Putamen (tissue), 1 donor: ENCODE results near the gene FN1.

ENCODE experiments used
- DNase-seq: peaks from one replicate; pipeline ENCODE4 v3.0.0-alpha.2; 2016; ENCODE audit warnings: low spot score

The FN1 gene

DNA sequence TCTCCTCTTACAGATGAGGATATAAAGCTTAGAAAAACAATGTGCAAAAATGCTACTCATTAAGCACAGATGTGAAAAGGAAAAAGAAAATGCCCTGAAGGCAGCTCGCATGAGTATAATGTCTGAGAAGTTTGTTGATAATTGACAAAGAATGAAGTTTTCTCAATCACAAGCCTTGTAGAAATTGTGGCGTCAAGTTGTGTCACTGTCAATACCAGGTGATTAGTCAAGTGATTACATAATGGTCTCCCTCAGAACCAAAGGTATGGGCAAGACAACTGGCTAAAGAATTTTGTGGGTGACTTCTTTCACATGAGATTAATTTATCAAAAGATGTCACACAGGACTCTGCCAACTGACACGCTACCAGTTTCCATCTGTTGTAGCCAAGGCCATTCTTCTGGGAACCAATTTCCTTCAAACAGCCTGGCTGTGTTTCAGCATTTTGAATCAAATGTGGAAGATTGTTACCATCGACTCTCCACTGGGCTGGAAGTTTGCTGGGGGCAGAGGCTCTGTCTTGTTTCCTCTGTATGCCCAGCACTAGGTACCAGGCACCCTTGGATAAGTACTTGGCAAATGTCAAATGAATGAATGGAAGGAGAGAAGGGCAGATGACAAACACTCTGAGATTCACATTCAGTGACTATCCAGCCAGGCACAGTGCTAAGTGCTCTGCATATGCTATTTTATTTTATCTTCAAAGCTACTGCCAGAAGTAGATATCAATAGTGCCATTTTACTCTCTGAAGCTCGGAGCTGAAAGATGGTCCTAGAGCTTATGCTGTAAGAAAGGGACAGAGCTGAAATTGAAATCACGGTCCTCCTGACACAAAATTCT lies 5.9 kb upstream of the FN1 start:
- no peak for DNase-seq

DNA sequence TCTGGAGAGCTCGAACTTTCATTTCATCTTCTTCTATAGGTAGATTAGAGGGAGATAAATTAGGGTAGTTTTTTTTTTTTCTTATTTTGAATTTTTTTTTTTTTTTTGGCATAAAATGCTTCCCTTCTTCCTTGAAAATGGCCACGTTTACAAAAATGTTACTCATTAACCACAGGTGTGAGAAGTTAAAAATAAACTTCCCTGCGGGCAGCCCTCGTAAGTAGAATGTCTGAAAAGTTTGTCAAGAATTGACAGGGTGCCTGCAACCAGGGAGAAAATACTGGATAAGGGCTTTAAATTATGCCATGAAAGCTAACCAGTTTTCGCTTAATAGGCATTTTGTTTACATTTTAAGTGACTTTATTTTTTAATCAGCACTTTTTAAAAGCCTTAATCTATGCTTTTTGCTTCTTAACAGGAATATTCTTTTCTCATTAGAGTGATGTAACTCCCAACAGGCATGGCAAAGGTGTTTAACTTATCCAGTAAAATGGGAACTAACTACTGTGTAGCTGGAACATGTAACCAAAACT lies 4.2 kb upstream of the FN1 start:
- DNase-seq = no peak

DNA sequence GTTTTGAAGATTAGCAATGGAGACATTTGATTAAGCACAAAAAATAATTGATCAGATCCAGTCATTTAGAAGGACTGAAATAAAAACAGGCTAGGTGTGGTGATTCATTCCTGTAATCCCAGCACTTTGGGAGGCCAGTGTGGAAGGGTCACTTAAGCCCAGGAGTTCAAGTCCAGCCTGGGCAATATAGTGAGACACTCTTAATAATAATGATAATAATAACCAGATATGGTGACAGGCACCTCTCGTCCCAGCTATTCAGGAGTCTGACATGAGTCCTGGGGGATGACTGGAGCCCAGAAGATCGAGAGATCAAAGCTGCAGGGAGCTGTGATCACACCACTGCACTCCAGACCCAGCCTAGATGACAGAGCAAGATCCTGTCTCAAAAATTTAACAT lies 3.5 kb upstream of the FN1 start:
- DNase-seq = no peak

DNA sequence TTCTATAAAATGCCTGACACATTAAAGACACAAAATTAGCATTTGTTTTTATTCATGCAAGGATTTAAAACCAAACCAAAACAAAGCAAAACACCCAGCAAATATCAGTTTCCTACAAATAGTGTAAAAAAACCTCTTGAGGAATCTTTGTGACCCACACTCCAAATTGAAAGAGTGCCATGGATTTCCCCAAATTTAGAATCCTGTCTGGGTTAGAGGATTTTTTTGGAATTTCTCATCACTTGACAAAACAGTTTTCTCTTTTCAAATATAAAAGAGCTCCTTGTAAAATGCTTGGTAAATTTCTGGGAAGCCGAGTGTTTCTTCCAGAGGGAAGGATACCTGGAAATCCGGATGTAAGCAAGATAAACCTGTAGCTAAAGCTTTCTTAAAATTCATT lies 1.7 kb upstream of the FN1 start:
- DNase-seq = no peak

DNA sequence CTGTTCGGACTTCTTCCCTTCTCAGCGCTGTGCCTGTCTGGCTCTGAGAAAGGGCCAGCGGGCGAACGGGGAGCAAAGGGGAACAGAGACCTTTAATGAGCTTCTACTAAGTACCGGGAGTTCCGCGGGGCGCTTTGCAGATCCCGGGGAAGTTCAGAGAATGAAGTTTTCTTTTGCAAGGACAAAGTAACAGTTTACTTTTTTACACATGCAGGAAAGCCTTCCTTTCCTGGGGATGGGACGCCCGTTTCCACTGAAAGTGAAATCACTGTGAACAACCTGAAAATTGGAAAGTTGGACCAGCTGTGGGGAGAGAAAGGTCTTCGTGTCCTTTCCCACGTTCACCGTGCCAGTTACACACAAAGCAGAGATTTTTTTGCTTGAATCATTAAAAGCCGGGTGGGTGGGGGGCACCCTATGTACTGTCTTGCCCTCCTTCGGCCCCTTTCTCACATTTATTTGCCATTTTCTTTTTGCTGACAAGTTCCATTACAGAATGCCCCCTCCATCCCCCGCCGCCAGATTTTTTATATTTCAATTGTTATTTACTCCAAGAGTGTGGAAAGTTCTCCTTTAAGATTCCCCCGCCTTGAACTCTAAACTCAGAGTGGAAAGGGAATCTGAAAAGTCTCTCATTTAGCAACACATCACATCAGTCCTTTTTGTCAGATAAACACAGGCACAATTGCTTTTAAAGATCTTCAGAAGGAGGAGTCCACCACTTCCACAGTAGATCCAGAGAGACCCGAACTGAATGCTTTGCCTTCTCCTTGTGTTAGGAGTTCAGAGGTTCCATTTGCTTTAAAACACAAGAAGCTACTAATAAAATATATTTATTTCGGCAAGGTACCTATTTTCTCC lies 1.1 kb upstream of the FN1 start:
- peak; percentile 6 for DNase-seq

DNA sequence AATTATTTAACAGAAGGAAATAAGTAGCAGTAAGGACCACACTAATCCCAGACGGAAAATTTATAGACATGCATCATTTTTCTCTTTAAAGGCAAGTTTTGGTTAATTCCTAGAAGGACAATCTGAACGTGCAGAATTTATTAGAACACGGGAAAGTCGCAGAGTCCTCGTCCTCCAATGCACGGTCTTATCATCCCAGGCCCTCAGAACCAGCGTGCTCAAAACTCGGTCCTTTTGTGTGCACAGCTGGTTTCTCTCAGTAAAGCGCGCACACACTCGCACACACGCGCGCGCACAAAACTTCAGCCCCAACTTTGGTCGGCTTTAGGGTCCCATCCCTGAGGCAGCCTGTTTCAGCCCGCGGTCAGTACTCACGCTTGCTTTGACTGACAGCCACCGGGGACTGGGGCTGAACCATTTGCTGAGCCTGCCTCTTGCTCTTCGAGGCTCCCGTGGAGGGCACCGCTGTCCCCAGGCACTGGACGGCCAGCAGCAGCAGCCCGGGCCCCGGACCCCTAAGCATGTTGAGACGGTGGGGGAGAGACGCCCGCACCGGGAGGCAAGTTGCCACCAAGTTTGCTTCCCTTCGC lies 493 bp downstream of the FN1 start:
- DNase-seq = no peak

DNA sequence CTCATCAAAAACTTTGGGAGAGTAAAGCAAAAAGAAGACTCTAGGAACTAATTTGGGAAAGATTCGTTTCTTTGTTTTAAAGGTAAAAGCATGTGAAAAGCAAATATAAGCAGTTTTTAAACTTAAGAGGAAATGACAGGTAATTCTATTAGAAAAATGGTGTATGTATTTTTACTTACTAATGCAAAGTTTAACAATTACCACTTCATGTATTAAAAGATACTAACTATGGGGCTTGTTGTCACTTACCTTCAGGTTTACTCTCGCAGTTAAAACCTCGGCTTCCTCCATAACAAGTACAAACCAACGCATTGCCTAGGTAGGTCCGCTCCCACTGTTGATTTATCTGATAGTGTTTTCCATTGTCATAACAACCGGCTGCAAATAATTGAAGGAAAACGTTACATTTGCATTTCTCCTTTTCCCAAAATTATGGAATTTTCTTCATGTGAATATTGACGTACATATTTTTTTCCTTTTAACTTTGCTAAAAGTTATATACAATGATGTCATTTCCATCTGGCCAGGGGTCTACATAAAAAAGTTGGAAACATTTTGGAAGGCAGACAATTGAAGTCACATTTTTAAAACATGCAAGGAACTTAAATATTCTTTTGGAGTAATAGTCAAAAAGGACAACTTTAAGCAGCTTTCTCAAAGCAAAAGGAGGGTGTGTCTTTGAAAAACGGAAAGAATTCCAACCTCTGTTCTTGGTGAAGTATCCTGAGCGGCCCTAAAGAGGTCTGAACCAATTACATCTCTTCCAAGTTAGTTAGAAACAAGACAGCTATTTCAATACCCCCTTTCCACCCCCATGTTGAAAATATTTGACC lies 1.2 kb downstream of the FN1 start:
- DNase-seq = no peak

DNA sequence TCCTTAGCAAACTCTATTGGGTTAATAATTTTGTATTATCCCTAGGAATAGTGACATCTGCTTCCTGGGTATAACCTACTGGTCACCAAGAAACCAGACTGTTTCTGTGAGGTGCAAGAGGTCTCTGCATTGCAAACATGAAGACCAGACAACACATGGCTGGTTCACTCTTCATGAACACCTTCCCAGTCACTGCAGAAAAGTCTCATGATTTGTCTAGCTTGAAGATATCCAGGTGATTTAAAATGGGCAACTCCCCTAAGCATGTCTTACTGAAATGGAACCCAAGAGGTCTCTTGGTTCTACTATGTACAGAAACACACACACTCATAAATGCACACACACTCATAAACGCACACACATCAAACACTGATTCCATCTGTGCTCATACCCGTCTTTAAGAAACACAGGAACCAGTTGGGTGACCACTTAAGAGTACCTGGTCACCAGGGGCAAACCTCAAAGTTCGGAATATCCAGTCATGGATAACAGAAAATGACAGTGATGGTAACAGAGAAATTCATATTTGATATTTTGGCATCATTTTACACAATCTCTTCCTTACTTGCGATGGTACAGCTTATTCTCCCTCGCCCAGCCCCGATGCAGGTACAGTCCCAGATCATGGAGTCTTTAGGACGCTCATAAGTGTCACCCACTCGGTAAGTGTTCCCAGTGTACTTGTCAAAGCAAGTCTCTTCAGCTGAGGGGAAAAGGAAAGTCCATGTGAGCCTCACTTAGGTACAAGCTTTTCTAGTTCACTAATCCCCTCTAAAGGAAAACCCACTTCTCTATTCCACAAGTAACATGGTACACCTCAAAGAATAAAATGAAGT lies 2.9 kb downstream of the FN1 start:
- no peak for DNase-seq

DNA sequence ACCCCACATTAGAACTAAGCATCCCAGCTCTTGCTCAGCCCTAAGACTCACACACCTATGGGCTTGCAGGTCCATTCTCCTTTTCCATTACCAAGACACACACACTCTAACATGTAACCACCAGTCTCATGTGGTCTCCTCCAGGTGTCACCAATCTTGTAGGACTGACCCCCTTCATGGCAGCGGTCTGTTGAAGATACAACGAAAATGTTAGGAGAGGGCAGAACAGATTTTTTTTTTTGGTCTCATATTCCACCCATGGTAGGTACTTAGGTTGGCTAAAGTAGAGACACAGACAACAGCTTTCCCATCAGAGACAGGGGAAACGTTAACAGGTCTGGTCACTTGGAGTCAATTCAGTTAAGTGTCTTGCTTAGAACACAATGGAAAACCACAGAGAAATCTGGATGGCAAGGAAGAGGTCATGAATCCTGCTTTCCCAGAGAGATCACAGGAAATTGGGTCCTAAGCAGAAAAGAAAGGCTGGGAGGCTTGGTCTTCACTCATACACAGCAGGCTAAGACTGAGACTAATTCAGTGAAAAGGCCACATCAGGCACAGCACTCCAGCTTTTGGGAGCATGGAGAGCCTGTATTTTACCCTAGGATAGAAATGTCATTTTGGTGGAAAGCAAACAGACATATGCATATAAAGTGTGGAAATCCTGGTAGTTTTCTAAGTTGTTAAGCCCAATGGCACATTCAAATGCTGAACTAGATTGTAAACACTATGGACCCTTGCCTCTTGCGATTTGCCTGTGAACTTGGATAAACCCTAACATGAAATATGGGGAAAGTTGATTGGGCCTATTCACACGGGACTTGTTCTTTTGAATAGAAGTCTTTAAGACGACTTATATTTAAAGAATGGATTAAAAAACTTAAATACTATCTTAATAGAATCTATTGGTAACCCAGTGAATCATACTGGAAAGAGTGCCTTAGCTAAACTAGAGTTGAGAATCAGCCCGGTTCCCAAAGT lies 3.8 kb downstream of the FN1 start:
- DNase-seq = no peak

DNA sequence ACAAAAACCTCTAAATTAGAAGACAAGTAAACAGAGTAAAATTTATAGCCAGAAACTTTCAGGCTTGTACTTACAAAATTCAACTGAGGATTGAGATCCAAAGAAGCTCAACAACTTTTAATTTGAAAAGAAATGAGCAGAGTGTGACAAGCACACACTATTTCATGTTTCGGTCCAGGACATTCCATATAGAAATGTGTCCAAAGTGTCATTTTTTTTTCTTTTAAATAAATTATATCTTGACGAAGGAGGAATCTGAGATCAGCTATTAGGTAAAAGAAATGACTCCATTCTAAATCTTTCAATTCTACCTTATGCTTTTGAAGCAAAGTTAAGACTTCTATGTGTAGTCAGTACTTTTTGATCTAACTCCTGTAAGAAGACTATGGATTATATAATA lies 4.6 kb downstream of the FN1 start:
- no peak for DNase-seq

DNA sequence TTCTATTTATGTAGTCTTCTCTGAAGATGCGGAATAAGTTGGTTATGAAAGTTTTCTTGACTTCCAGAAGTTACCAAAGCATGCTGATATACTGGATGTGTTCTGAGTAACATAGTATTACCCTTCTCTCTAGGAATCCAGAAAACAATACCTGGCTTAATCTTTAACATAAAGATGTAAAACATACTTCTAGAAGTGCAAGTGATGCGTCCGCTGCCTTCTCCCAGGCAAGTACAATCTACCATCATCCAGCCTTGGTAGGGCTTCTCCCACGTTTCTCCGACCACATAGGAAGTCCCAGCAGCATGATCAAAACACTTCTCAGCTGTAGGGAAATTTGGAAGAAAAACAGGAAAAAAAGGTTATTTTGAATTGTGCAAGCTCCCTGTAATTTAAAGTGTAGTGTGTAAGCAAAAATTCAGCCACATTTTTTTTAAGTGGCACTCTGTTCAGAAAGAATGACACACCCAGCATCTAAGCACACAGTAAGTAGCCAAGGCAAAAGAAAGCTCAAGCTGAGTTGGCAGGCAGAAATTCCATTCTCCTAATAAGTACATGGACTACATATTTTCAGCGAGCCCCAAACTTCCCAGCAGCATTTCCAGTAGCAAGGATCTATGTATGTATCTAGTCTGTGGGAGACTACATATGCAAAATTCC lies 5.2 kb downstream of the FN1 start:
- no peak for DNase-seq

DNA sequence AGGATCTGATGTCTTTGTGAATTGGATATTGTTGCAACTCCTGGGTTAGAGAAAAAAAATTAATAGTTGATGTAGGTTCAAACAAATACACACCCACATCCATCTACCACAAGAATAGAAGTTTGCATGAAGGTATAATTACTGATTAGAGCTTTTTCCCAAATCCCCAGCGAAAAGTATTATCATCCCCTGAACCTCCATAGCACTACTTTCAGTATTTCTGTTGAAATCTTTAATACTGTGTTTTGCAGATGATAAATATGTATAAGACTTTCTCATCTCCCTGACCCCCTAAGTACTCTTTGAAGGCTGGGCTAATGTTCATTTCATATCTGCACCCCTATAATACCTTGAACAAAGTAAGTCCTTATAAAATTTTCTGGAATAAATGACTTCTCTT lies 6.4 kb downstream of the FN1 start:
- DNase-seq = no peak

DNA sequence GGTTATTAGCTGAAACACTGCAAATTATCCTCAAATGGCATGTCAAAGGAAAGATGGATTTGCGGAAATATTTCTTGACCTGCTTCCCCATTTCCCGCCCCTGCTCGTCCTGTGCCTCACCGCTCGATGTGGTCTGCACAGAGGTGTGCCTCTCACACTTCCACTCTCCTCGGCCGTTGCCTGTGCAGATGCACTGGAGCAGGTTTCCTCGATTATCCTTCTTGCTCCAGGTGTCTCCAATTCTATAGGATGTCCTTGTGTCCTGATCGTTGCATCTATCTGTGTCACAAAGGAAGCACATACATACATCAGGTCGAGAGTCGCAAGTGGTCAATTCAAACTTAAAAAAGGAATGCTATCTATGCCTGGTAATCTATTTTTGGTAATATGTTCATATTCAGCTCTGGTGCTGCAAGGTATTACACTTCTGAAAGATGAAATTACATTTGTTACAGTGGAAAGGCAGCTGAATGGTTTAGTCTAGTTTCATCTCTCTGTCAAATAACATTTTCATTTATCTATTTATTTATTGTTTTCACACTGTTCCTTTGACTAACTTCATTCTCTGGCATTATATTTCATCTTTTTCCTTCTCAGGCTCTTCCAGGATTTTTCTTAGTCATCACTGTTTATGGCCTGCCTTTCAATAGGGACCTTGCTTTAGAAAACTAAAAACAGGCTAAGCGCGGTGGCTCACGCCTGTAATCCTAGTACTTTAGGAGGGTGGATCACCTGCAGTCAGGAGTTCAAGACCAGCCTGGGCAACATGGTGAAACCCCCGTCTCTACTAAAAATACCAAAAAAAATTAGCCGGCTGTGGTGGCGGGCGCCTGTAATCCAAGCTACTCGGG lies 7.6 kb downstream of the FN1 start:
- no peak for DNase-seq

DNA sequence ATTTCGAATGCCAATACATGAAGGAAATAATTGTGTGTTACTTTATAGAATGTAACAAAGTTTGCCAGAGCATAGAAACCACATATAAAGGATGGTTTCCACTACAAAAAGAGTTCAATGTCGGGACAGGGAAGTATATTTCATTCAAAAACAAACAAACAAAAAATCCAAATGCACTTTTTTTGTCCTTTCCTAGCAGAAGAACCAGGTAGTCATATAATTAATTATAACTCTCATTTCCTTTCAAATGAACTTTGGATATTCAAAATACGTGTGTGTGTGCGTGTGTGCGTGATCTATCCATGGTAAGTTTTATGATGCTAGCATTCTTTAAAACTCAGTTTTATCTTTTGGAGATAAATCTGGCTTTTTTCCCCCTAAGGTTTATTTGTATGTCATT lies 8.3 kb downstream of the FN1 start:
- DNase-seq = no peak

DNA sequence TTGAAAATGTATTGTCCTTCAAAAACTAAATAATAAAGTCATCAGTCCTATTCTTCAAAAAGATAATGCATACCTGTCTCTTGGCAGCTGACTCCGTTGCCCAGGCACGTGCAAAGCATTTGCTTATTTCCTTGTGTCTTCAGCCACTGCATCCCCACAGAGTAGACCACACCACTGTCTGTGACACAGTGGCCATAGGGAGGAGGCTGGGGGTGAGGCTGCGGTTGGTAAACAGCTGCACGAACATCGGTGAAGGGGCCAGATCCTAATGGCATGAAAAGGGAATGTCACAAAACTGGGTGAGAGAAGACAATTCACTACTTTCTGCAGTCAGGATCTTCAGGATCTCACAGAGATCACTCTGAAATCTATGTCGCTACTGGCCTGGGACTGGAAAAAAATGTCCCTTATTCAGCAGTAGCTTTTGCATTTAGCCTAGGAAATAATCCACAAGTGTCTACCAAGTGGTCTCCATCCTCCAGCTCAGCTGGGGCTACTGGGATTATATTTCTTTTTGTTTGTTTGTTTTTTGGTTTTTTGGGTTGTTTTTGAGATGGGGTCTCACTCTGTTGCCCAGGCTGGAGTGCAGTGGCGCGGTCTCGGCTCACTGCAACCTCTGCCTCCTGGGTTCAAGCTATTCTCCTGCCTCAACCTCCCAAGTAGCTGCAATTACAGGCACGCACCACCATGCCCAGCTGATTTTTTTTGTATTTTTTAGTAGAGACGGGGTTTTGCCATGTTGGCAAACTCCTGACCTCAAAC lies 10.7 kb downstream of the FN1 start:
- no peak for DNase-seq

DNA sequence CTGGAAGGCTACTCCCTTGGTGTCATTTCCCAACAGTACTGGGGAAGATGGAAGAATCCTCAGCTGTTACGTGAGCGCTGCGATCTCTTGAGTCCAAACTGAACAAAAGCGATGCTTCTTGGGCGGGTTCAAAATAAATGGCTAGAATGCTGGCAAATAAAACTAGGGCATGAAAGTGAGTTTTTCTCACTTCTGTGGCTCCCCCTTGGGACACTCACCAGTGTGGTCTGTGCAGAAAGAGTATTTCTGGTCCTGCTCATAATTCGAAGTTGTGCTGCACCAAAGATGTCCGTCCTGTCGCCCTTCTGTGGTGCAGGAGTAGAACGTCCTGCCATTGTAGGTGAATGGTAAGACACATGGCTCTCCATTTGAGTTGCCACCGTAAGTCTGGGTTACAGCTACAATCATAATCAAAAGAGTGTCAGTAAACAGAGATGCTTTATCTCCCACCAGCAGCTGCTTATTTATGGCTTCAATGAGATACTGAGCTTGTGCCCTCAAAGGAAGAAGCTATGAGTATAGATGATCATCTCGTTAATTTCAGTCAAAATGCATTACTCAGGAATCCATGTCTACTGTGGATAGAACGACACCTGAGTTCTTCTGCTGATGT lies 11.8 kb downstream of the FN1 start:
- no peak for DNase-seq

DNA sequence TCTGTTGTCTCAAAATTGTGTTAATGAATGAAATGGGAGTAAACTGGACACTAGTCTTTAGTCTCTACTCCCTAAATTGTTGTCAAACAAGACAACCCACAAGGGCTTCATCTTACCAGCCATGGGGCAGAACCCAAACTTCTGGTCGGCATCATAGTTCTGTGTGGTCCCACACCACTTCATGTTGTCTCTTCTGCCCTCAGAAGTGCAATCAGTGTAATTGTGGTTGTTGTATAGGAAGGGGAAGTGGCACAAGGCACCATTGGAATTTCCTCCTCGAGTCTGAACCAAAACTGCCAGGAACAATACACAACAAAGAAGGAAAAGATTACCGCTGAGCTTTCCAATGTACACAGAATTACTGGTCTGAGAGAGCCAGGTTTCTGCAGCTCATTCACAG lies 12.6 kb downstream of the FN1 start:
- no peak for DNase-seq
